NCI-H446 (cell line): ENCODE data around the gene ZNF574.

Source experiments
- DNase-seq, 2 experiments: peaks; one replicate each; lab custom pipeline; 2025; lab: John Stamatoyannopoulos, UW

The ZNF574 gene

DNA sequence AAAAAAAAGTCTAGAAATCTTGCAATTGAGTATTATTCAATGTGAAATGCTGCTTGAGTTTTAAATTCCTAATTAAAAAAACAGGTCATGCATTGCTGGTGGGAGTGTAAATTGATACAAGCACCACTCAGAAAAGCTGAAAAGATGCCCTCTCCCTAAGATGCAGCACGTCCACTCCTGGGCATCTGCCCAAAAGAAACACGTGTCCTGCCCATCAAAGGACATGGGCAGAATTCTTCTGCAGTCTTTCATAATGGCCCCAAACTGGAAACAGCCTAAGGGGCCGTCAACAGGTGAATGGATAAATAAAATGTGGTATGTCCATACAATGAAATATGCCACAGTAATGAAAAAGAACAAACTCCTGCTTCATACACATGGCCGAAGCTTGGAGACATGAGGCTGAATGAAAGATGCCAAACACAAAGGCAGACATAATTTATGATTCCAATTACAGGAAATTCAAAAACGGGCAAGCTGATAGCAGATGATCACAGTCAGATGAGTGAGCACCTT, 48.5 kb downstream of the ZNF574 start:
- no peak for DNase-seq

- DNase-seq: no peak
Measured at GRCh38 chr19:42125536-42125935, 49.6 kb downstream of the ZNF574 start.

GRCh38 chr19:42126574-42126973, 50.6 kb downstream of the ZNF574 start:
- no peak for DNase-seq

GRCh38 chr19:42129399-42130253, 53.7 kb downstream of the ZNF574 start:
- no peak for DNase-seq

DNA sequence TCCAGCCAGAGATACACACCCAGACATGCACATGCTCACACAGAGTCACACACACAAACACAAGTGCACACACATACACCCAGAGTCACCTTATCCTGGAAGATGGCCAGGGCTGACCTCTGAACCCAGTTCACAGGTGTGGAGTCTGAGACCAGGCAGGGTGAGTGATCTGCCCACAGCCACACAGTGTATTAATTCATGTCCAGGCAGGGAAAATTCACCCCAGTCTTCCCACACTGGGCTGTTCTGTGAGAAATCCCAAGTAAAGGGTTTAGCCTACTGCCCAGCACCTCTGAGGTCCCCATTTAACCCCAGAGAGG, 54.2 kb downstream of the ZNF574 start:
- DNase-seq: no peak
